CD4-positive, CD25-positive, alpha-beta regulatory T cell (primary cell): ENCODE results near the gene GJC3. TPM values are rescaled to one million over a fixed set of nuclear protein-coding genes. Genes with fewer than 3 reads are reported as not detected.
A peak's percentile ranks its signal among the peaks of the same experiment; 100 is the strongest.

Experiments used
- ATAC-seq, 2 donors: fragments of 150-1000 bp; cut with Tn5 transposase; one replicate each; pipeline ENCODE4 v1.10.0; 2021; ENCODE audit warnings: low read depth in 2 of 2, moderate number of reproducible peaks in 2 of 2, moderate library complexity in 1 of 2
- DNase-seq, 3 donors: peaks; one replicate each; pipeline versions ENCODE4 v3.0.0 to v3.0.0-alpha.2; 2012 to 2022; ENCODE audit warnings: mixed read lengths in 1 of 3
- H3K27ac ChIP-seq: one replicate; pipeline ENCODE4 v1.7.0; 2013; ENCODE audit warnings: mild to moderate bottlenecking, low read length; ENCODE audit not compliant: insufficient read depth, poor library complexity, severe bottlenecking
- H3K27me3 ChIP-seq: one replicate; pipeline ENCODE4 v1.7.0; 2013; ENCODE audit warnings: low read length; ENCODE audit not compliant: control insufficient read depth, insufficient read depth
- H3K36me3 ChIP-seq: one replicate; pipeline ENCODE4 v1.7.0; 2013; ENCODE audit warnings: mild to moderate bottlenecking, low read length, moderate library complexity; ENCODE audit not compliant: control insufficient read depth, insufficient read depth
- H3K4me1 ChIP-seq: 2 replicates; pipeline ENCODE4 v1.7.0; 2013; ENCODE audit warnings: mild to moderate bottlenecking, low read length; ENCODE audit not compliant: insufficient read depth, control insufficient read depth, poor library complexity, severe bottlenecking
- H3K4me3 ChIP-seq: one replicate; pipeline ENCODE4 v1.7.0; 2013; ENCODE audit warnings: low read depth, mild to moderate bottlenecking, low read length, moderate library complexity
- H3K9me3 ChIP-seq, 2 experiments: 1 replicate in 1 of 2; 2 replicates in 1 of 2; pipeline ENCODE4 v1.7.0; 2013; ENCODE audit warnings: low read length in 2 of 2, mild to moderate bottlenecking in 1 of 2, moderate library complexity in 1 of 2; ENCODE audit not compliant: control insufficient read depth in 2 of 2
- H3K27ac Mint-ChIP-seq, 3 donors: one replicate each; pipeline ENCODE4 v1.8.0; 2020 to 2022; ENCODE audit warnings: mild to moderate bottlenecking in 3 of 3, mixed read lengths in 3 of 3, moderate library complexity in 2 of 3
- H3K27me3 Mint-ChIP-seq: one replicate; pipeline ENCODE4 v1.8.0; 2022; ENCODE audit warnings: mild to moderate bottlenecking, mixed read lengths
- H3K36me3 Mint-ChIP-seq: one replicate; pipeline ENCODE4 v1.8.0; 2020; ENCODE audit warnings: mixed read lengths
- H3K4me1 Mint-ChIP-seq, 4 donors: one replicate each; pipeline ENCODE4 v1.8.0; 2020 to 2022; ENCODE audit warnings: mixed read lengths in 4 of 4, mild to moderate bottlenecking in 1 of 4
- H3K4me3 Mint-ChIP-seq, 4 donors: one replicate each; pipeline ENCODE4 v1.8.0; 2020 to 2022; ENCODE audit warnings: mild to moderate bottlenecking in 4 of 4, mixed read lengths in 4 of 4, moderate library complexity in 3 of 4
- H3K9me3 Mint-ChIP-seq, 7 donors: one replicate each; pipeline ENCODE4 v1.8.0; 2020 to 2022; ENCODE audit warnings: mixed read lengths in 7 of 7, mild to moderate bottlenecking in 3 of 7, moderate library complexity in 2 of 7
- polyA plus RNA-seq, 4 donors: library from polyadenylated mRNA; unstranded; fragments of 300-500 nt; fragmentation: Illumina TruSeq; gene quantifications; one replicate each; pipeline ENCODE4 v1.2.3, GENCODE V29; 2021
- total RNA-seq: library from RNA; stranded (reverse); gene quantifications from one replicate; pipeline ENCODE4 v1.2.3, GENCODE V29; 2022

Gene GJC3
- total and polyA plus RNA-seq, 5 donors from 2014 or later = 0.35 to 3.0 (median 1.3) TPM

GRCh38 chr7:99910976-99911375, 18.4 kb downstream of the GJC3 start:
- Mint-ChIP-seq H3K27me3 (no peaks in the 10 kb centered on the region), H3K4me3 (no peak overlapping the region), H3K27ac (peak overlapping the region in 1 of 3 donors; percentile 11), H3K36me3 (peaks cover 27% of the 10 kb centered on the region), H3K9me3 (no peaks in the 10 kb centered on the region), H3K4me1 (peaks cover 32 to 63% (median 39%) of the 10 kb centered on the region in 4 donors)
- Histone ChIP-seq H3K4me3 (no peak overlapping the region), H3K36me3 (peaks cover 41% of the 10 kb centered on the region), H3K9me3 (no peaks in the 10 kb centered on the region), H3K4me1 (peaks cover 11% of the 10 kb centered on the region), H3K27me3 (no peaks in the 10 kb centered on the region), H3K27ac (no peak overlapping the region)
- no peak for ATAC-seq
- no peak for DNase-seq

GRCh38 chr7:99901581-99901980, 27.8 kb downstream of the GJC3 start:
- Mint-ChIP-seq H3K4me3 (no peak overlapping the region), H3K27ac (peak overlapping the region in 1 of 3 donors; percentile 30), H3K27me3 (no peaks in the 10 kb centered on the region), H3K9me3 (peaks cover 0 to 1% (median 0%) of the 10 kb centered on the region in 7 donors), H3K4me1 (peaks cover 4 to 15% (median 5%) of the 10 kb centered on the region in 4 donors), H3K36me3 (peaks cover 50% of the 10 kb centered on the region)
- Histone ChIP-seq H3K27ac (no peak overlapping the region), H3K4me1 (no peaks in the 10 kb centered on the region), H3K27me3 (no peaks in the 10 kb centered on the region), H3K4me3 (no peak overlapping the region), H3K36me3 (peaks cover 71% of the 10 kb centered on the region), H3K9me3 (no peaks in the 10 kb centered on the region)
- DNase-seq = no peak
- ATAC-seq = no peak

- H3K4me3 ChIP-seq = no peak overlapping the region
- DNase-seq = no peak
- no peaks in the 10 kb centered on the region for H3K4me1 ChIP-seq
- H3K27me3 ChIP-seq = no peaks in the 10 kb centered on the region
- H3K27me3 Mint-ChIP-seq = no peaks in the 10 kb centered on the region
- no peak for ATAC-seq
- H3K9me3 Mint-ChIP-seq = peaks cover 0 to 1% (median 0%) of the 10 kb centered on the region in 7 donors
- no peak overlapping the region for H3K4me3 Mint-ChIP-seq
- peaks cover 57% of the 10 kb centered on the region for H3K36me3 ChIP-seq
- H3K27ac Mint-ChIP-seq = no peak overlapping the region
- H3K4me1 Mint-ChIP-seq = peaks cover 3 to 12% (median 7%) of the 10 kb centered on the region in 4 donors
- no peaks in the 10 kb centered on the region for H3K9me3 ChIP-seq
- peaks cover 42% of the 10 kb centered on the region for H3K36me3 Mint-ChIP-seq
- no peak overlapping the region for H3K27ac ChIP-seq
Observed at GRCh38 chr7:99899830-99900519, 29.4 kb downstream of the GJC3 start.

- Mint-ChIP-seq H3K27ac (no peak overlapping the region), H3K4me1 (peaks cover 0 to 11% (median 7%) of the 10 kb centered on the region in 4 donors), H3K36me3 (peaks cover 42% of the 10 kb centered on the region), H3K4me3 (no peak overlapping the region), H3K27me3 (no peaks in the 10 kb centered on the region), H3K9me3 (peaks cover 0 to 1% (median 0%) of the 10 kb centered on the region in 7 donors)
- no peak overlapping the region for H3K27ac ChIP-seq
- H3K27me3 ChIP-seq = no peaks in the 10 kb centered on the region
- DNase-seq = no peak
- H3K4me3 ChIP-seq = no peak overlapping the region
- ATAC-seq = no peak
- no peaks in the 10 kb centered on the region for H3K9me3 ChIP-seq
- H3K4me1 ChIP-seq = no peaks in the 10 kb centered on the region
- H3K36me3 ChIP-seq = peaks cover 50% of the 10 kb centered on the region
Observed at GRCh38 chr7:99898836-99899235, 30.6 kb downstream of the GJC3 start.

GRCh38 chr7:99898023-99898357, 31.4 kb downstream of the GJC3 start:
- Histone ChIP-seq H3K4me3 (no peak overlapping the region), H3K36me3 (peaks cover 42% of the 10 kb centered on the region), H3K27ac (no peak overlapping the region), H3K4me1 (no peaks in the 10 kb centered on the region), H3K9me3 (no peaks in the 10 kb centered on the region), H3K27me3 (no peaks in the 10 kb centered on the region)
- H3K27ac Mint-ChIP-seq = no peak overlapping the region
- peaks cover 33% of the 10 kb centered on the region for H3K36me3 Mint-ChIP-seq
- no peaks in the 10 kb centered on the region for H3K27me3 Mint-ChIP-seq
- DNase-seq (no peak), ATAC-seq (no peak)
- H3K4me1 Mint-ChIP-seq = peaks cover 0 to 18% (median 8%) of the 10 kb centered on the region in 4 donors
- peaks cover 0 to 3% (median 0%) of the 10 kb centered on the region in 7 donors for H3K9me3 Mint-ChIP-seq
- H3K4me3 Mint-ChIP-seq = no peak overlapping the region

GRCh38 chr7:99897322-99898022, 31.9 kb downstream of the GJC3 start:
- peaks cover 28% of the 10 kb centered on the region for H3K36me3 Mint-ChIP-seq
- no peaks in the 10 kb centered on the region for H3K27me3 ChIP-seq
- DNase-seq (no peak), ATAC-seq (no peak)
- no peak overlapping the region for H3K4me3 ChIP-seq
- H3K4me3 Mint-ChIP-seq = no peak overlapping the region
- H3K9me3 Mint-ChIP-seq = peaks cover 0 to 3% (median 0%) of the 10 kb centered on the region in 7 donors
- no peaks in the 10 kb centered on the region for H3K4me1 ChIP-seq
- H3K27me3 Mint-ChIP-seq = no peaks in the 10 kb centered on the region
- H3K9me3 ChIP-seq = no peaks in the 10 kb centered on the region
- no peak overlapping the region for H3K27ac ChIP-seq
- no peak overlapping the region for H3K27ac Mint-ChIP-seq
- peaks cover 38% of the 10 kb centered on the region for H3K36me3 ChIP-seq
- H3K4me1 Mint-ChIP-seq = peaks cover 0 to 18% (median 8%) of the 10 kb centered on the region in 4 donors

GRCh38 chr7:99894738-99895137, 34.7 kb downstream of the GJC3 start:
- H3K9me3 ChIP-seq = no peaks in the 10 kb centered on the region
- H3K36me3 ChIP-seq = peaks cover 33% of the 10 kb centered on the region
- ATAC-seq (no peak), DNase-seq (no peak)
- H3K4me3 ChIP-seq = no peak overlapping the region
- no peaks in the 10 kb centered on the region for H3K4me1 ChIP-seq
- Mint-ChIP-seq H3K27me3 (no peaks in the 10 kb centered on the region), H3K36me3 (peaks cover 31% of the 10 kb centered on the region), H3K27ac (no peak overlapping the region), H3K9me3 (peaks cover 0 to 9% (median 0%) of the 10 kb centered on the region in 7 donors), H3K4me3 (no peak overlapping the region), H3K4me1 (peaks cover 6 to 22% (median 11%) of the 10 kb centered on the region in 4 donors)
- H3K27me3 ChIP-seq = no peaks in the 10 kb centered on the region
- no peak overlapping the region for H3K27ac ChIP-seq
